HUES6 (cell line): Measurements from ENCODE around the gene CD46.
"Not testable (repeated sequence)": the region's sequence is repeated elsewhere in the genome, so short reads cannot be mapped to it uniquely, and the experiment has no call there.

ENCODE experiments used
- H3K27ac ChIP-seq: 2 replicates; pipeline ENCODE4 v1.7.0; 2013; ENCODE audit warnings: low read depth, mild to moderate bottlenecking, low read length, inconsistent platforms
- H3K27me3 ChIP-seq: 2 replicates; pipeline ENCODE4 v1.6.1; 2013; ENCODE audit warnings: low read length; ENCODE audit not compliant: control insufficient read depth, insufficient read depth
- H3K36me3 ChIP-seq: 2 replicates; pipeline ENCODE4 v1.6.1; 2013; ENCODE audit warnings: low read length; ENCODE audit not compliant: control insufficient read depth, insufficient read depth
- H3K4me1 ChIP-seq: 2 replicates; pipeline ENCODE4 v1.6.1; 2013; ENCODE audit warnings: low read length; ENCODE audit not compliant: control insufficient read depth, insufficient read depth
- H3K4me3 ChIP-seq: 2 replicates; pipeline ENCODE4 v1.5.1; 2013; ENCODE audit warnings: low read depth, low read length
- H3K9ac ChIP-seq: one replicate; pipeline ENCODE4 v1.6.1; 2013; ENCODE audit warnings: mild to moderate bottlenecking, low read length
- H3K9me3 ChIP-seq: 2 replicates; pipeline ENCODE4 v1.6.1; 2013; ENCODE audit warnings: low read depth, low read length; ENCODE audit not compliant: control insufficient read depth, insufficient read depth

Gene CD46

DNA sequence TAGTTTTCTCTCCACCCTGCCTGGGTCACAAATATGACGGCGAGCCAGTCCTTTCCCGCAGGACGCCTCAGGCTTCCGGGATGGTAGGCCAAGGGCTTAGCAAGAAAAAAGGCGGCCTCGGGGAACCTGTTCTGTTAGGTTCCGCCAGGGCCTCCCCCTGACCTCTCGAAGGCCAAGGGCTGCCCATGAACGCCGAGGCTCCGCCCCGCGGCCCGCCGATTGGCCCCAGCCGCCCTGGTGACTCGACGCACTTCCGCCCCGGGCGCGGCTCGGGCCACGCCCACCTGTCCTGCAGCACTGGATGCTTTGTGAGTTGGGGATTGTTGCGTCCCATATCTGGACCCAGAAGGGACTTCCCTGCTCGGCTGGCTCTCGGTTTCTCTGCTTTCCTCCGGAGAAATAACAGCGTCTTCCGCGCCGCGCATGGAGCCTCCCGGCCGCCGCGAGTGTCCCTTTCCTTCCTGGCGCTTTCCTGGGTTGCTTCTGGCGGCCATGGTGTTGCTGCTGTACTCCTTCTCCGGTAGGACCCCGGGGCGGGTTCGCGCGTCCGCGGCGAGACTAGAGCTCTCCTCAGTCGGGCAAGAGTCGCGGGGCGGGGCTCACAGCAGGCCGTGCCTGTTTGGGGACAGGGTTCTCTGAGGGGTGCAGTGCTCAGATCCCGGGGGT is at the start of gene CD46:
Gene CD46, plus strand, starts transcription at position 265 of the 666 bp plus-strand sequence. Its CDS starts 159 bp downstream, at position 424.
- Histone ChIP-seq H3K27me3 (no peaks in the 10 kb centered on the region), H3K4me1 (peaks cover 26% of the 10 kb centered on the region), H3K36me3 (peaks cover 8% of the 10 kb centered on the region), H3K4me3 (peak within 1 kb of the TSS; percentile 89), H3K9ac (peak within 1 kb of the TSS; percentile 72), H3K9me3 (no peaks in the 10 kb centered on the region), H3K27ac (peak within 1 kb of the TSS; percentile 63; the same call in 1 of the 2 replicates)

DNA sequence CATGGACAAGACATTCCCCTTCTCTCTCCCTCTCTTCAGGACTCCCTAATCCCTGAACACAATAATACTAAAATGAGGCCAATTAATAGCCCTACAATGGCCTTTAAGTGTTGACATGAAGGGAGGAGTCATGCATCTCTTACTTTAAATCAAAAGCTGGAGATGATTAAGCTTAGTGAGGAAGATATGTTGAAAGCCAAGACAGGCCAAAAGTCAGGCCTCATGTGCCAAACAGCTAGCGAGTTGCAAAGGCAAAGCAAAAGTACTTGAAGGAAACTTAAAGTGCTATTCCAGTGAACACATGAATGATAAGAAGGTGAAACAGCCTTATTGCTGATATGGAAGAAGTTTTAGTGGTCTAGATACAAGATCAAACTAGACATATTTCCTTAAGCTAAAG is 49.5 kb upstream of the CD46 start:
- no peaks in the 10 kb centered on the region for H3K9me3 ChIP-seq
- no peak overlapping the region for H3K4me3 ChIP-seq
- peaks cover 4% of the 10 kb centered on the region; the same call in 1 of the 2 replicates for H3K4me1 ChIP-seq
- H3K9ac ChIP-seq, result no peak overlapping the region
- H3K27me3 ChIP-seq, result no peaks in the 10 kb centered on the region
- H3K27ac ChIP-seq, result no peak overlapping the region
- H3K36me3 ChIP-seq, result peaks cover 17% of the 10 kb centered on the region; the same call in 1 of the 2 replicates

DNA sequence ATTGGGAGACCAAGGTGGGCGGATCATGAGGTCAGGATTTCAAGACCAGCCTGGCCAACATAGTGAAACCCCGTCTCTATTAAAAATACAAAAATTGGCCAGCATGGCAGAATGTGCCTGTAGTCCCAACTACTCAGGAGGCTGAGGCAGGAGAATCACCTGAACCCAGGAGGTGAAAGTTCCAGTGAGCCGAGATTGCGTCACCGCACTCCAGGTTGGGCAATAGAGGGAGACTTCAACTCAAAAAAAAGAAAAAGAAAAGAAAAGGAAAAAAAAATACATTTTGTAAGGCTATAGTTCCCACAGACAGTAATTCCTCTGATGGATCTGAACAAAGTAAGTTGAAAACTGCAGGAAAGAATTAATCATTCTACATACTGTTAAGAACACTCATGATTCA is 48.1 kb upstream of the CD46 start:
- Histone ChIP-seq H3K4me1 (peaks cover 1% of the 10 kb centered on the region; the same call in 1 of the 2 replicates), H3K4me3 (no peak overlapping the region), H3K27me3 (no peaks in the 10 kb centered on the region), H3K36me3 (peaks cover 17% of the 10 kb centered on the region; the same call in 1 of the 2 replicates), H3K9ac (no peak overlapping the region), H3K27ac (no peak overlapping the region), H3K9me3 (no peaks in the 10 kb centered on the region)

DNA sequence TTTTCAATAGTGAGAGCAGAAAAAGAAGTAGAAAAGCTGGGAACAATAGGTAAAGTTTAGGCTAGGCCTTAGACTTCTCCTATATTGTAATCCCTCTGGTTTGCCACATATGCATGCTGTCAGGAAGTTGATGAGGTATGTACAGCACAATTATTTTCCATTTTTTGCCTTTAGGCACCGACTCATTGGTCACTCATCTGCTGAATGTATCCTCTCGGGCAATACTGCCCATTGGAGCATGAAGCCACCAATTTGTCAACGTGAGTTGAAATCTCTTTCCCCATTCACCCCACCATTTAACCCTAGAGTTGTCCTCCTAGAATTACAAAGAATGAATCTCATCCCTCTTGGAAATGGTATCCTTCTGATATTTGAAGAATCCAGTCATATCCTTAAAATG is 43.9 kb upstream of the CD46 start:
- H3K27me3 ChIP-seq, H3K27ac ChIP-seq, H3K9ac ChIP-seq, H3K4me3 ChIP-seq, H3K4me1 ChIP-seq, H3K36me3 ChIP-seq, H3K9me3 ChIP-seq: not testable (repeated sequence)

DNA sequence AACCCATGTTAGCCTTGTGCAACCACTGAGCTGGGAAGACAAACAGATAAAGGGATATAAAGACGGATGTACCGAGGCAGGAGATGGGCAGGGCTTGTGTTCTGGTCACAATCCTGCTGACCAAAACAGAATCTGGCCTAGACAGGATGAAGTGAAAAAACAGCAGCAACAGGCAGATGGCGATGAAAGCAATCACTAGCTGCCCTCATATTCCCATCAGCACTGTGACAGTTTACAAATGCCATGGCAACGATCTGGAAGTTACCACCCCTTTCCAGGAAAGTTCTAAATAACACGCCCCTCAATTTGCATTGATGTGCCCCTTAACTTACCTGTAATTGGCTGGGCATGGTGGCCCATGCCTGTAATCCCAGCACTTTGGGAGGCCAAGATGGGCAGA is 40.6 kb upstream of the CD46 start:
- H3K4me3 ChIP-seq, result no peak overlapping the region
- no peak overlapping the region for H3K27ac ChIP-seq
- H3K4me1 ChIP-seq, result no peaks in the 10 kb centered on the region
- no peaks in the 10 kb centered on the region for H3K36me3 ChIP-seq
- peaks cover 3% of the 10 kb centered on the region; the same call in 1 of the 2 replicates for H3K9me3 ChIP-seq
- no peak overlapping the region for H3K9ac ChIP-seq
- H3K27me3 ChIP-seq, result no peaks in the 10 kb centered on the region

DNA sequence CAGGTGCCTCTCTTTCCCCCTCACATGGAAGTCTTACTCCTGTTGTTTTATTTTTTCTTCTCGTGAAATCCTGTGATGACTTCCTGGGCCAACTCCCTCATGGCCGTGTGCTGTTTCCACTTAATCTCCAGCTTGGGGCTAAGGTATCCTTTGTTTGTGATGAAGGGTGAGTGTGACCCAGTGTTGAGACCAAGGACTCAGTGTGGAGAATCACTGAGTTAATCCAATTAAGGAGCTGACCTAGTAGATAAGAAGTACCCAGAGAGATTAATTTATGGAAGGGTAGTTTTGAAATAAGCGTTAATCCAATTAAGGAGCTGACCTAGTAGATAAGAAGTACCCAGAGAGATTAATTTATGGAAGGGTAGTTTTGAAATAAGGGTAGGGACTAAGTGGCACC is 39.2 kb upstream of the CD46 start:
- not testable (repeated sequence) for H3K9me3 ChIP-seq, H3K4me3 ChIP-seq, H3K27ac ChIP-seq, H3K4me1 ChIP-seq, H3K9ac ChIP-seq, H3K36me3 ChIP-seq, H3K27me3 ChIP-seq

DNA sequence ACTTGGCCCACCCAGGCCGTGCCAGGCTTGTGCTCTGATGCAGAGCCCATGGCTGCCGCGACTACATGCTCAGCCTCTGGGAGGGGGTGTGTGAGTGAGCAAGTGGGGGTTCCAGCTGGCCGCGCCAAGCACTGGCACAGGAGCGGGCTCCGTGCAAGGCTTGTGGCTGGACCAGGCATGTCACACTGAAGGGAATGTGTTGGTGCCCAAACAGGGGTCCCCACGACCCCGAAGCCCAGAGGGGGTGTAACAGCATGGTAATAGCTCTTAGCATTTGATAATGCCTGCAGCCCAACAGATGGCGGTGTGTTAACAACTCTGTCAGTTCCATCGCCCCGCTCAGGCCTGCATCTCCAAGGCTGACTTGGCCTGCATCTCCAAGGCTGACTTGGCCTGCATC is 38.3 kb upstream of the CD46 start:
- no peak overlapping the region for H3K9ac ChIP-seq
- H3K9me3 ChIP-seq, result peaks cover 3% of the 10 kb centered on the region; the same call in 1 of the 2 replicates
- H3K4me1 ChIP-seq, result no peaks in the 10 kb centered on the region
- no peaks in the 10 kb centered on the region for H3K36me3 ChIP-seq
- H3K4me3 ChIP-seq, result no peak overlapping the region
- H3K27ac ChIP-seq, result no peak overlapping the region
- no peaks in the 10 kb centered on the region for H3K27me3 ChIP-seq

DNA sequence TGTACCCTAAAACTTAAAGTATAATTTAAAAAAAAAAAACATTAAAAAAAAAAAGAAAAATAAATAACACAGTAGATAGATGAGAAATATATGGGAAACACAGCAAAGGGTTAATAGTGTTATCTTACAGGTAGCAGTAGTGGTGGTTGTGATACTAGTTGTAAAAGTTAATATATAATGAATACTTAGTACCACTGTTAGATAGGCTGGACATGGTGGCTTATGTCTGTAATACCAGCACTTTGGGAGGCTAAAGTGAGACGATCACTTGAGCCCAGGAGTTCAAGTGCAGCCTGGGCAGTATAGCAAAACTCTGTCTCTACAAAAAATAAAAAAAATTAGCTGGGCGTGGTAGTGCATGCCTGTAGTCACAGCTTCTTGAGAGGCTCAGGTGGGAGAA is 32.6 kb upstream of the CD46 start:
- no peaks in the 10 kb centered on the region for H3K27me3 ChIP-seq
- H3K36me3 ChIP-seq, result peaks cover 22% of the 10 kb centered on the region; the same call in 1 of the 2 replicates
- H3K4me1 ChIP-seq, result no peaks in the 10 kb centered on the region
- H3K9ac ChIP-seq, result no peak overlapping the region
- H3K4me3 ChIP-seq, result no peak overlapping the region
- no peaks in the 10 kb centered on the region for H3K9me3 ChIP-seq
- H3K27ac ChIP-seq, result no peak overlapping the region

DNA sequence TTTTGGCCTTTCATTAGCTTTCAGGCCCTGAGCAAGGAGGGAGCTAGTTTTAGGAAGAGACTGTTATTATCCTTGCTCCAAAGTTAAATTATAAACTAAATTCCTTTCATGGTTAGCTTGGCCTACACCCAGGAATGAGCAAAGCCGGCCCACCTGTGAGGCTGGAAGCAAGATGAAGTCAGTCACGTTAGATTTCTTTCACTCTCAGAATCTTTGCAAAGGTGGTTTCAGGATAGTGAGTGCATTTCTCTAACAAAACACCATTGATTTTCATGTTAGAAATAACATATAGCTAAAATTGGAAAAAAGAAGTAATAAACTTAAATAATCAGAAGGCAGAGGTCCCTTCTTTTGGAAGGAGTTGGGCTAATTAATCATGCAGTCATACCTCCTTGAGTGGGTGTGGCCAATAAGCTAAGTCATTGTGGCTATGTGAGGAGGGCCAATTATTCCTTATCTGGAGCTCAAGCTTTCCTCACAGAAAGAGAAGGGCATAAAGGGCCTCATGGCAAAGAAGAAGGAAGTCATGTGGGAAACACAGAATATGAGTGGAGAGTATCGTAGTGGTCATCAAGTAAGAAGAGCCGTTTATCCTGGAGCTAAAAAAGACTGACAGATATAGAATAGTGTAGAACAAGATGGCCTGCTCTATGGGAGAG is 23.5 kb upstream of the CD46 start:
- H3K4me3 ChIP-seq, H3K9ac ChIP-seq, H3K27ac ChIP-seq, H3K27me3 ChIP-seq, H3K4me1 ChIP-seq: not testable (repeated sequence)
- Histone ChIP-seq H3K36me3 (peaks cover 32% of the 10 kb centered on the region), H3K9me3 (peaks cover 25% of the 10 kb centered on the region)

DNA sequence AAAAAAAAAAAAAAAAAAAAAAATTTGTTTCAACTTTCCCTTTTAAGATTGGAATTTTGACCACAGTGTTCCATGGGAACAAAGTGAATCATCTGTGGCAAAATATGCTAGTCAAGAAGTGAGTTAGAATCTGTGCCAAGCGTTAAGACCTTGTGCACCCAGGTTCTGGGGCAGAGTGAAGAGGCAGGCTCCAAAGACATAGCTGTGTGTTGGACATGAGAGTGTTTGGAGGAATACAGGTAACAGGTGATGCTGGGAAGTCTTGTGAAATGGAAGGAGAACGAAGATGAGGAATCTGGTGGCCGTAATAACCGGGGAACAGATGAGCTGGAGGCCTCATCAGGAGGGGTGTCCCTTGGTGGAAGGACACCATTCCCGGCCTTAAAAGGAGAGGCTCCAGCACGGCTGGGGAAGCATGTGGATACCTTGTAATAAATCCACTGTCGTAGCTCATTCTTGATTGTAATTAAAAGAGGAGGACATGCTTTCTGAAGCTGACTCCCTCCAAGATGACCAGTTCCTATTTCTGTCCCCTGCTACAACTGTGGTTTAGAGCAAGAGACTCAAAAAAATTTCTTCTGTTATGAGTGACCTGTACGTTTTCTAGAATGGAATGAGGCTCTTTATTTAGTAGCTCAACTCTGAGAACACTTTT is 14.2 kb upstream of the CD46 start:
- H3K4me1 ChIP-seq, H3K36me3 ChIP-seq, H3K4me3 ChIP-seq, H3K9me3 ChIP-seq, H3K27ac ChIP-seq, H3K27me3 ChIP-seq: not testable (repeated sequence)
- peak overlapping the region; percentile 5 for H3K9ac ChIP-seq

DNA sequence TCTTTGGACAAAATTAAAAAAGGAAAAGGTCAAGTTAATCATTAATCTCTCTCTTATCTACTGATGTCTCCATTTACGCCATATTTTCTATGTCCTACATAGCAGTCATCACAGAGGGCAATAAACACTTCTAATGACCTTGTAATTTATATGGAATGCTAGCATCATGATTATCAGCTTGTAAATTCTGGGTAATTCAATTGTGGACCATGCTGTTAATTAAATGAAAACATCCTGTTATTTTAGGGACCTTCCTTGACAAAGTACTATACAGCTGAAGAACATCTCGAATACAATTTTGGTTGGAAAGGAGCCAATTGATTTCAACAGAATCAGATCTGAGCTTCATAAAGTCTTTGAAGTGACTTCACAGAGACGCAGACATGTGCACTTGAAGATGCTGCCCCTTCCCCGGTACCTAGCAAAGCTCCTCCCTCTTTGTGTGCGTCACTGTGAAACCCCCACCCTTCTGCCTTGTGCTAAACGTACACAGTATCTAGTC is 13.6 kb upstream of the CD46 start:
- H3K4me1 ChIP-seq, H3K4me3 ChIP-seq, H3K27ac ChIP-seq, H3K36me3 ChIP-seq, H3K27me3 ChIP-seq, H3K9ac ChIP-seq: not testable (repeated sequence)
- H3K9me3 ChIP-seq, result peaks cover 12% of the 10 kb centered on the region; the same call in 1 of the 2 replicates
